ENCODE results near the gene PDIA3.

GRCh38 chr15:43762824-43763223 lies 16.6 kb downstream of the PDIA3 start:
- TF ChIP-seq CTCF (IDR thresholded peaks at IDR 0.05) (no peak), REST (IDR thresholded peaks at IDR 0.05; ENCODE audit: insufficient read depth in 1 of 2, low read depth in 2 of 2, low read length in 1 of 2) (no peak), POLR2AphosphoS5 (IDR thresholded peaks at IDR 0.05; ENCODE audit: low read depth, low read length) (no peak), SIN3A (IDR thresholded peaks at IDR 0.05; ENCODE audit: borderline replicate concordance, insufficient read depth, low read depth, low read length) (no peak), TCF7L2 (IDR thresholded peaks at IDR 0.05; ENCODE audit: low read depth, low read length) (no peak)

Measured in Panc1 (cell line).